GM21737 (cell line): Measurements from ENCODE around the gene TMEM52.

Source experiments
- ATAC-seq: cut with Tn5 transposase; IDR thresholded peaks from one replicate; pipeline ENCODE4 v1.9.1; 2021; ENCODE audit warnings: mild to moderate bottlenecking, moderate library complexity; ENCODE audit not compliant: unreplicated experiment

TMEM52 gene

DNA sequence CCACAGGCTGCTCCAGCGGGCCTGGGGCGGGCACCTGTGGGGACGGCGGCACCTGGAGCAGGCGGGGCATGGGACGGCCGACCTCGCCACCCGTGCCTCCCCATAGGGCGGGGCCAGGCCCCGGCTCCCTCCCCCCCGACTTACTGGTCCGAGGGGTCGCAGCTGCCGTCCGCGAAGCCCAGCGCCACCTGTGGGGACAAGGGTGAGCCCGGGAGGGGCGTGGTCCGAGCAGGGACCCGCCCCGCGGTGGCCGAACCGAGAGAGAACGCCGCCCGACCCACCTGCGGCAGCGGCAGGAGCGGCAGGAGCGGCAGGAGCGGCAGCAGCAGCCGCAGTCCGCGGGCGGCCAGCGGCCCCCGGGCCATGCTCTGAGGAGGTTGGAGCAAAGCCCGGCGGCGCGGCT is at the start of gene TMEM52:
Gene TMEM52 (minus strand): TSS at position 379 of the 403 bp plus-strand sequence. CDS start 14 bp downstream, at position 365.
- ATAC-seq, result peak; percentile 11

GRCh38 chr1:1967879-1968278 is 48.8 kb upstream of the TMEM52 start:
- ATAC-seq, result no peak

DNA sequence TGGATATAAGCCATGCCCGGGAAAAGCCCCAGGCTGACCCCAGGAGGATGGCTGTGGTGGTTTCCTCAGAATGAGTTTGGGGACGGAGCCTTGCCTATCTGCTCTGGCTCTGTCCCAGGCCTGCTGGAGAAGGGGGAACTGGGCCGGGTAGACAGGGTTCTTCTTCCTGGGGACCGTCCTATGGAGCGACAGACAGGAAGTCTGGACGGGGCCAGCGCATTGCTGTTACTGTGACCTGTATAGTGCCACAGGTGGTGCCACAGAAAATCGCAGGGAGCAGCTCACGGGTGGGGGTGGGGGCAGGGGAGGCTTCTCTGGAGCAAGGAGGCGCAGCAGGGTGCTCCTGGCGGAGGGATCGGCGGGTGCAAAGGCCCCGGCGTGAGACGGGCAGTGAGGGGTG is 48.1 kb upstream of the TMEM52 start:
- ATAC-seq, result no peak

- ATAC-seq, result no peak
Observed at GRCh38 chr1:1966071-1966740, 47.1 kb upstream of the TMEM52 start.

DNA sequence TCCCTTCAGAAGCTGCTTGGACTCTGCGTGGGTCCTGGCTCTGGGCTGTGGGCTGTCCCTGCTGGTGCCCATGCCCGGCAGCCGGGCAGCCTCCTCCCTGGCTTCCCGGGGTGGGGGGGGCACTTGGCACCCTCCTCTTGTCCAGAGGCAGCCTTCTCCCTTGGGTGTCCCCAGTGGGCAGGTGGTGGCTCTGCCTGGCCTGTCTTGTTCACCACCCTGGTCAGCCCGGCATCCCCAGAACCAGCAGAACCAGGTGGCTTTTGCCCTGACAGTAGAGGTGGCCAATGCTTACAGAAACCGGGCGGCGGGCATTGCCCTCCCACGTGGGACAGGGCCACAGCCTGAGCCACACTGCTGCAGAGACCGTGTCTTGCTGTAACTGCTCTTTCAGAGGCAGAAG is 46.5 kb upstream of the TMEM52 start:
- no peak for ATAC-seq

DNA sequence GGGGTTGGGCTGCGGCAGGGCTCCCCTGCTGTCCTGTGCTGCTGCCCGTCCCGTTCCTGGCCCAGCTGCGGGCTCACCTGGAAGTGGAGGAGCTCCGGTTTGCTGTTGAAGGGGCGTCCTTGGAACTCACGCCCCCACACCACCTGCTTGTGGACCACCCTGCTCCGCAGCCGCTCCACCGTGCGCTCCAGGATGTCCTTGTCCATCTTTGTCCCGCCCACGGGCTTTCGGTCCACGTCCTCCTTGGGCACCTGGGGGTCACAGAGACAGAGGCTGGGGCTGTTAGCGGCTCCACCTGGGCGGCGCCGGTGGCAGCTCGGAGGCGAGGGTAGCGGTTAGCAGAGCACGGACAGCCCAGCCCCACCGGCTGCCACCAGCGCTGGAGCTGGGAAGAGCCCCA is 45.7 kb upstream of the TMEM52 start:
- ATAC-seq, result no peak

DNA sequence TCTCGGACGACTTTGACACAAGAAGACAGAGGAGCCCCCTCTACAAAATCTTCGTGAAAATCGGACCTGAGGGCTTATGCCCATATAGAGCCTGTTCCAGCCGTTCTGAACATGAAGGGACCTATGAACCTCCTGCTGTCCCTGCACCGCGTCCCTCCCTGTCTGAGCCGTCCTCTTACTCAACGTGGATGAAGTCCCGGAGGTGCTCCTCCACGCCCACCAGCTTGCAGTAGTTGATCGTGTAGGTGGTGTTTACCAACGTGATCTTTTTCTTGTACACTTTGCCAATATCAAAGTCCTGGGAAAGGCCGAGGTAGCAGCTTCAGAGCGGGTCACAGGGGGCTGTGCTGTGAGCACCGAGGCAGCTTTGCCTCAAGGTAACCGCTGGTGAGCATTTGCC is 44.5 kb upstream of the TMEM52 start:
- no peak for ATAC-seq

- ATAC-seq, result no peak
Observed at GRCh38 chr1:1962752-1963151, 43.7 kb upstream of the TMEM52 start.

DNA sequence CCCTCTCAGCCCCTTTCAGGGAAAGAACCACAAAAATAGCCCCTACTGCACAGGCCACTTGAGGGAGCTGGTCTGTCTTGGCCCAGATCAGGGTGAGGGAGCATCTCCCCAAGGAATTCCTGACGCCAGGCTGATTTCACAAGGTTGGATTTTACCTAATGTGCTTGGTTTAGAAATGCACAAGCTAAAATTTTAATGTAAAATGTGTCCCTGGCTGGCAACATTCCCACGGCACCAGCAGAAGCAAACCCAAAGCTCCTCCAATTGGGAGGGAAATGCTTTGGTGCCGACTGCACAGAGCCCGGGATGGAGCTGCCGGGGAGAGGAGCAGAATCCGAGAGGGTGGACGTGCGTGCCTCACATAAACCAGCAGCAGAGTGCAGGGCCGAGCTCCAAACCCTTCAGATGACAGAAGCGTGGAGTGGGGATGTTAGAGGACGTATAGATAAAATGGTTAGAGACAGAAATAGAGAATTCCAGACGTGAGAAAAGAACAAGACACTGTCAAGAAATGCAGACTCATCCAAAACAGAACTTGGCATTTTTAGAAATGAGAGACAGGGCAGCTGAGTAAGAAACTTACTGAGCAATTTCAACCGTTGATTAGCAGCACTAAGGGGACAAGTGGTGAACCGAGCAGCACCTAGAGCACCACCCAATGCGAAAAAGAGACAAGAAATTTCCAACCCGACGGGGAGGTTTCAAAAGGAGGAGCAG is 41.6 kb upstream of the TMEM52 start:
- no peak for ATAC-seq

DNA sequence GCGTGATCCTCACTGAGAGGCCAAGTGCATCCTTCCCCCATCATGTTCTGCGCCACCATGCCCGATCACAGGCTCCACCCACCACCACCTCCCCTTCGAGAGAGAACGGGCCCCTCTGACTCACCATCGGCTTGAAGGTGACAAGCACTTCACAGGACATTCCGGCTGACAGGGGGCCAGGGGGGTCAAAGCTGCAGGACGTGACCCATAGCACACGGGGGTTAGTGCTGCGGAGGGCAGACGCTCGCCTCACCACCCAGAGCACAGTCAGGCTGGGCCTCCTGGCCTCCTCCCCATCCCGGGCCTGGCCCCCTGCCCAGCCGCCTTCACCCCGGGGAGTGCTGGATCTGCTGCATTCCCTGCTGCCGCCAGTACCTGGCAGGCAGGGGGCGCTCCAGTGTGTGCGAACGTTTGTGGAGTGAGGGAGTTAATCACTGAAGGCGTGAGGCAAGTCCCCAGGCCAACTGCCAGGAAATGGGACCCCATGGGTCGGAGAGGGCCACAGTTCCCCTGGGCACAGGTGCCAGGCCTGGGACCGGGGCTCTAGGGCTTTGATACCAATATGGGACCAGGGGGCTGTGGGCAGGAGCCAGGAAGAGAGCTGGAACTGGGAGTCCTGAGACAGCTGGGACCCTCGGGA is 40.9 kb upstream of the TMEM52 start:
- no peak for ATAC-seq

- no peak for ATAC-seq
Observed at GRCh38 chr1:1959459-1959839, 40.4 kb upstream of the TMEM52 start.

DNA sequence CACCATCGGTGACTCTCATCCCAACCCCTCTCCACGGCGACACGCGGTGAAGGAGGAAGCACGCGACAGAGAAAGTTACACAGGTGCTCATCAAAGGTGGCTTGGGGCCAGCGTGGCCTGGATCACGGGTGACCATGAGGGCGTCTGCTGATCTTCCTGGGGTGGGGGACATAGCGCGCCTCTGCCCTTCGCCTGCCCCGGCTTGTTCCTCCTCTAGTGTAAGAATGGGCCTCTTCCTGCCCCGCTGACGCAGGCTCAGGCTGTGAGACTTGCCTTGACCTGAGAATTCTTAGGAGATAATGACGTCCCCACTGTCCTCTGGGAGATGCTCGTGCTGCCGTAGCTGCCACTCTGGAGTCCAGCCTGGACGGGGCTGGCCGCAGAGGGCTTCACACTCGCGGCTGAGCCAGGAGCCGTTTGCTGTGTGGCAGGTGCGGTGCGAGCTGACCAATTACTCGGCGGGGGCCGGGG is 39.0 kb upstream of the TMEM52 start:
- no peak for ATAC-seq

- no peak for ATAC-seq
Observed at GRCh38 chr1:1957533-1957961, 38.5 kb upstream of the TMEM52 start.

DNA sequence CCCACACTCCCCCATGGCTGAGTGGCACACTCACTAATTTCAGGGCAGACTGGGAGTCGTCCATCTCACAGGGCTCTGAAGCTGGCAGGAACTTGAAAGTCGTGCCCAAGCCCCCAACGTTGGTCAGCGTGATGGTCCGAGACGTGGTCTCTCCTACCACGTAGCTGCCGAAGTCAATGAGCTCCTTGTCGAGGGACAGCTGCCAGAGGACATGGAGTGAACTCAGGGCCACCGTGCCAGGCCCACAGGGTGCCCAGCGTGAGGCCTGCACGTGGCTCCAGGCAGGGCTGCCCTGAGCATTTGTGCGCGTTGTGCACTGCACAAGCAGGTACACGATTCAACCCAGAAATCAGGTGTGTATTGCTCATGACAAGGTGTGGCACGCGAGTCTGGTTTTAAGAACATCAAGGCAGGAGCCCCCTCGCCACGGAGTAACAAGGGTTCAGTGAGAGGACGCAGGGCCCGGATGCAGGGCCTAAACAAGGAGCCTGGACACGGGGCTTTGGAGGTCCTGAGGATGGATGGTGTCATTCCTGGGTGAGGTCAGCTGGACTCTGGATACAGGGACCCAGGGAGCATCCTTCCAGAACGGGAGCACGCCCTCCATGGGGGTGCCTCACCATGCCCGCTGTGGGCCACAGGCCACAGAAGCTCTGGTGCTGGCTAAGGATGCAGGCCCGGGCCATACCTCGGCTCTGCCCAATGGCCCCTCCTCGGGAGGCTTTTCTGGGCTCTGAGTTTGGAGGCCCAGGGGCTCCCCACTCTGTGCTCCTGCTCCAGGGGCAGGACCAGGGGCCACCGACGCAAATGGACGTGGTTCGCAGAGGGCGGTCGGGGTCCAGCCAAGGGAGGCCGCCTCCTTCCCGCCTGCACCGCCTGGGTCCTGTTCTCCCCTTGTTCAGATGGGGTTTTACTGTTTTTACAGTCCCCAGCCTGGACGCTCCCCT is 37.8 kb upstream of the TMEM52 start:
- ATAC-seq, result no peak

DNA sequence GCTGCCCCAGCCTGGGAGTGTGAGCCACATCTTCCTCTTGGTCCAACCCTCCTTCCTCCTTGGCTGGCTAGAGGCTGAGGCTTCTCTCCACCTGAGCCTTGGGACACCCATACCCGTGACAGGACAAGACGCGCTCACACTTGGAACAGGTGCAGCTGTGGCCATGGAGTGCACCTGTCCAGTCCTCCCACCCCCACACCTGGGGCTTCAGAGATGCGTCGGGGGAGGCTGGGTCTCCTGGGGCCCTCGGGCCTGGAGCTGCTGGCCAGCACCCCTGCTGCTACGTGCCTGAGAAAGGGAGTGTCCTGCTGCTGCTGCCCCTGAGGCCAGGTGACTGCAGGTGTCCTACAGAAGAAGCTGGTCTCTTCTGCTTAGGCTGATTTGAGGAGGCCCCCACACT is 37.0 kb upstream of the TMEM52 start:
- ATAC-seq, result no peak

DNA sequence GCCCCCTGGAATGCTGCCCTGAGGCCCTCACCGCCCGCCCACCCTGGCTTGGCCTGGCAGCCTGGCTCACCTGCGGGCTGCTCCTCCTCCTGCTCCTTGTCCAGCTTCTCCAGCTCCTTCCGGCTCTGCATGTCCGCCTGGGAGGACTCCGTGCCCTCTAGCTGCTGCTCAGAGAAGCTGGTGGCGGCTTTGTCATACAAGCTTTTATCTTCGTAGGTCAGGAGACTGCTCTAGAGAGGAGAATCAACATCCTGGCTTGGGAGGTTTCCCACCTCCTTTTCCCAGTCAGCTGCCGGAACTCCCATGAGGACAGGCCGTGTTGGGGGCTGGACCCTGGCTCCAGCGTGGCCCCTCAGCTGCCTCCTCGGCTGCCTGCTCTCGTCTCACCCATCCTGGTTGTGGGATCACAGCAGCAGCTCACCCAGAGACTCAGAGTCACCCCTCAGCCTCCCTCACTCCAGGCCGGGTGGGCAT is 36.6 kb upstream of the TMEM52 start:
- ATAC-seq, result no peak

DNA sequence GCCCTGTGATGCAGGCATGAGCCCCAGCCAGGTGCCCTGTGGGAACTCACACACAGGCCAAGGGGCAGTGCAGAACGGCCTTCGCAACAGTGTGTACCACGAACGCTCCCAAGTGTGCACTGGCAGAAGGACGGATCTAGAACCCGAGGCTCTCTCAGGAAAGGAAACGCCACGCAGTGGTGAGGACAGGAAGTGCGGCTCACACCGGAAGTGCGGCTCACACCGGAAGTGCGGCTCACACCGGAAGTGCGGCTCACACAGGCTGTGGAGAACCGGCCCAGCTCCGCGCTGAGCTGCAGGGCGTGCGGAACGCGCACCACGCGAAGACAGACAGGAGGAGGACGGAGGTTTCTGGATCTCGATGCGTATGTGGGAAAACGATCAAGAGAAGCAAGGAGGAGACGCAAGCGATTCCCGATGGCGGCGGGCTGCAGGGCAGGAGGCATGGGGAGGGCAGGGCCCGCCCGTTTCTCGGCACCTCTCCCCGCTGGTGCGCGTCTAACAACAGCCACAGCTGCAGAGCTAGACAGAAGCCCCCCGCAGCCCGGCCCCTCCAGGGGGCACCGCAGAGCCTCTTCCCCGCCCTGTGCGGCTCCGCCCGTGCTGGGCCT is 35.9 kb upstream of the TMEM52 start:
- no peak for ATAC-seq

DNA sequence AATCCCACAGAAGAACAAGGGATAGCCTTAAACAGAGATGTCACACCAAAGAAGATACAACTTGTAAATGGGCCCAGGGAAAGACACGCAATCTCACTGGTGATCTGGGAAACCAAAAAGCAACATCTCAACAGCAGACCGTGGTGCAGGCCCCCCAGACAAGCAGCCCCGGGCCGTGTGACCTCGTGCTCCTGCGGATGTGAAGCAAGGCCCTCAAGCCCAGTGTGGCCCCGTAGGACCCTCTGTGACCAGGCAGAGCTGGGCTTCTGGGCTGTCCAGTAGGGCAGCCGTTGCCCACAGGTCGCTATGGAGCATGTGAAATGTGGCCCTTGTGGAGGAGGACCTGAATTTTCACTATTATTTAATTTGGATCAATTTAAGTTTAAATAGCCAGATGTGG is 34.9 kb upstream of the TMEM52 start:
- no peak for ATAC-seq

DNA sequence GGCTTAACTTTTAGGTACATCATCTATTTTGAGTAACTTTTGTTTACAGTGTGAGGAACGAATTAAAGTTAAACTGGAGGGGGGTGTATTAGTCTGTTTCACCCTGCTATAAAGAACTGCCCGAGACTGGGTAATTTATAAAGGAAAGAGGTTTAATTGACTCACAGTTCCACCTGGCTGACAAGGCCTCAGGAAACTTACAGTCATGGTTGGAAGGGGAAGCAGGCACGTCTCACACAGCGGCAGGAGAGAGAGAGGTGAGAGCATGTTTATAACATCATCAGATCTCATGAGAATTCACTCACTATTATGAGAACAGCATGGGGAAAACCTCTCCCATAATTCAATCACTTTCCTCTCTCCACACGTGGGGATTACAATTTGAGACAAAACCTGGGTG is 31.9 kb upstream of the TMEM52 start:
- ATAC-seq, result no peak

- ATAC-seq, result no peak
Observed at GRCh38 chr1:1948783-1949182, 29.7 kb upstream of the TMEM52 start.
